ENCODE measurements around the gene PPP1R1C.

GRCh38 chr2:181992776-181993175, 7.1 kb downstream of the PPP1R1C start:
- TF ChIP-seq CTCF (IDR thresholded peaks at IDR 0.05): no peak
- no peak for TF ChIP-seq POLR2A (IDR thresholded peaks at IDR 0.05)
